Measurements from ENCODE around the gene CIB2. TPM values are rescaled to one million over a fixed set of nuclear protein-coding genes. Genes with fewer than 3 reads are reported as not detected.
A peak's percentile ranks its signal among the peaks of the same experiment; 100 is the strongest.

Gene CIB2
- total and polyA plus RNA-seq, 8 donors, result 0.80 to 20.4 (median 5.2) TPM; not detected in 1

- H3K4me1 ChIP-seq, result peaks cover 78 to 100% (median 90%) of the 10 kb centered on the region in 4 donors
- 68 to 92% (median 88%) methylated on average over 2 of the region's 2 CpGs for WGBS, 5 donors
- DNase-seq, result no peak
- TF ChIP-seq EP300 (IDR thresholded peaks at IDR 0.05) (no peak), POLR2A (IDR thresholded peaks at IDR 0.05) (no peak), POLR2AphosphoS5 (IDR thresholded peaks at IDR 0.05) (no peak)
- TF ChIP-seq, protein P1, sequence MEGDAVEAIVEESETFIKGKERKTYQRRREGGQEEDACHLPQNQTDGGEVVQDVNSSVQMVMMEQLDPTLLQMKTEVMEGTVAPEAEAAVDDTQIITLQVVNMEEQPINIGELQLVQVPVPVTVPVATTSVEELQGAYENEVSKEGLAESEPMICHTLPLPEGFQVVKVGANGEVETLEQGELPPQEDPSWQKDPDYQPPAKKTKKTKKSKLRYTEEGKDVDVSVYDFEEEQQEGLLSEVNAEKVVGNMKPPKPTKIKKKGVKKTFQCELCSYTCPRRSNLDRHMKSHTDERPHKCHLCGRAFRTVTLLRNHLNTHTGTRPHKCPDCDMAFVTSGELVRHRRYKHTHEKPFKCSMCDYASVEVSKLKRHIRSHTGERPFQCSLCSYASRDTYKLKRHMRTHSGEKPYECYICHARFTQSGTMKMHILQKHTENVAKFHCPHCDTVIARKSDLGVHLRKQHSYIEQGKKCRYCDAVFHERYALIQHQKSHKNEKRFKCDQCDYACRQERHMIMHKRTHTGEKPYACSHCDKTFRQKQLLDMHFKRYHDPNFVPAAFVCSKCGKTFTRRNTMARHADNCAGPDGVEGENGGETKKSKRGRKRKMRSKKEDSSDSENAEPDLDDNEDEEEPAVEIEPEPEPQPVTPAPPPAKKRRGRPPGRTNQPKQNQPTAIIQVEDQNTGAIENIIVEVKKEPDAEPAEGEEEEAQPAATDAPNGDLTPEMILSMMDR (IDR thresholded peaks at IDR 0.05), result no peak
- H3K27ac ChIP-seq, result peak overlapping the region in 3 of 5 donors; percentile 92 to 99 (median 98)
- H3K36me3 ChIP-seq, result no peaks in the 10 kb centered on the region
- intact Hi-C loops (cut with DNase I; ENCODE audit: low total_unique reads), result no loop called here
- no peak overlapping the region for H3K4me3 ChIP-seq
- H3K27me3 ChIP-seq, result no peaks in the 10 kb centered on the region
- no peaks in the 10 kb centered on the region for H3K9me3 ChIP-seq
Measured at GRCh38 chr15:78071383-78071782, 59.9 kb downstream of the CIB2 start.

- intact Hi-C loops (cut with DNase I; ENCODE audit: low total_unique reads), result no loop called here
- Histone ChIP-seq H3K9me3 (no peaks in the 10 kb centered on the region), H3K27me3 (no peaks in the 10 kb centered on the region), H3K36me3 (no peaks in the 10 kb centered on the region), H3K4me3 (no peak overlapping the region), H3K27ac (peak overlapping the region in 4 of 5 donors; percentile 74 to 98 (median 90)), H3K4me1 (peaks cover 78 to 100% (median 90%) of the 10 kb centered on the region in 4 donors)
- TF ChIP-seq, protein P1 (IDR thresholded peaks at IDR 0.05), result no peak
- TF ChIP-seq POLR2A (IDR thresholded peaks at IDR 0.05) (no peak), EP300 (IDR thresholded peaks at IDR 0.05) (no peak), POLR2AphosphoS5 (IDR thresholded peaks at IDR 0.05) (no peak)
- DNase-seq, result peak in 1 of 2 donors; percentile 44
- 66 to 79% (median 71%) methylated on average over 4 of the region's 4 CpGs for WGBS, 5 donors
Measured at GRCh38 chr15:78070049-78070700, 61.1 kb downstream of the CIB2 start.

DNA sequence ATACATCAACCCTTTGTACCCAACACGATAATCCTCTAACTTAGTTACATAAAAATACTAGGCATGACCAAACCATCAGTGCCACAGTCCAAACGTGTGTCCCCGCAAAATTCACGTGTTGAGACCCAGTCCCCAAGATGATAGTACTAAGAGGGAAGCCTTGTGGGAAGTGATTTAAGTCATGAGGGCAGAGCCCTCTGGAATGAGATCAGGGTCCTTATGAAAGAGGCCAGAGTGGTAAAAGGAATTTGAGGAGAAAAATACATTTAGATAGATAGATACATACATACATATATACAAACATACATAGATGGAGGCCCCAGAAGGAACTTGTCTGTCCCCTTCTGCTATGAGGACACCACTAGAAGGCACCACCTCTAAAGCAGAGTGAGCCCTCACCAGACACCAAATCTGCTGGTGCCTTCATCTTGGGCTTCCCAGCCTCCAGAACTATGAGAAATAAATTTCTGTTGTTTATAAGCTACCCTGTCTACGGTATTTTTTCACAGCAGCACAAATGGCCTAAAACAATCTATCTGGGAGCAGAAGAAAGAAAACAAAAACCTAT is 61.7 kb downstream of the CIB2 start:
- no peak for TF ChIP-seq POLR2A (IDR thresholded peaks at IDR 0.05)
- TF ChIP-seq, protein P1 (IDR thresholded peaks at IDR 0.05), result no peak
- no peak for TF ChIP-seq EP300 (IDR thresholded peaks at IDR 0.05)
- no peak for TF ChIP-seq POLR2AphosphoS5 (IDR thresholded peaks at IDR 0.05)
- intact Hi-C loops (cut with DNase I; ENCODE audit: low total_unique reads), result no loop called here
- Histone ChIP-seq H3K4me1 (peaks cover 78 to 100% (median 92%) of the 10 kb centered on the region in 4 donors), H3K36me3 (no peaks in the 10 kb centered on the region), H3K4me3 (peak overlapping the region in 1 of 4 donors; percentile 6), H3K27me3 (no peaks in the 10 kb centered on the region), H3K27ac (peak overlapping the region in 4 of 5 donors; percentile 74 to 98 (median 90)), H3K9me3 (no peaks in the 10 kb centered on the region)
- DNase-seq, result no peak
- WGBS, 5 donors, result 45 to 70% (median 60%) methylated on average over 5 of the region's 5 CpGs

DNA sequence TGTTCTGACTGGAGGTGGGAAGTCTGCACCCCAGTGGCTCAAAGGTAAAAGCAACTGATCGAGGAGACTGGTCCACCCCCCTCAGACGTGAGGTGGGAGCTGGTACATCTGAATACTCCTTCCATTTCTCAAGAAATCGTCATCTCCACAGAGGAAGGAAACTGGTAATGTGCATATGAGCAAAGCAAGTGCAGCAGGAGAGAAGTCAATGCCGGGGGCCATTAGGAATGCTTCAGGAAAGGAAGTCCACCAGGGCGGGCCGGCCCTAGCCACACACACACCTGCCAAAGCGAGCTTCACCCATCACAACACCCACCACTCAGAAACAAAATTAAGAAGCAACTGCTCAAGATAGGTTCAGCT is 62.2 kb downstream of the CIB2 start:
- Histone ChIP-seq H3K27ac (peak overlapping the region; percentile 61 to 98 (median 87)), H3K9me3 (no peaks in the 10 kb centered on the region), H3K27me3 (no peaks in the 10 kb centered on the region), H3K4me1 (peaks cover 78 to 100% (median 93%) of the 10 kb centered on the region in 4 donors), H3K36me3 (no peaks in the 10 kb centered on the region), H3K4me3 (peak overlapping the region in 1 of 4 donors; percentile 6)
- WGBS, 5 donors, result 48 to 59% (median 56%) methylated on average over 7 of the region's 7 CpGs
- DNase-seq, result no peak
- TF ChIP-seq POLR2A (IDR thresholded peaks at IDR 0.05) (no peak), EP300 (IDR thresholded peaks at IDR 0.05) (no peak), POLR2AphosphoS5 (IDR thresholded peaks at IDR 0.05) (no peak)
- TF ChIP-seq, protein P1 (IDR thresholded peaks at IDR 0.05), result no peak
- intact Hi-C loops (cut with DNase I; ENCODE audit: low total_unique reads), result no loop called here

Data from stomach (tissue), 9 donors.